Epithelial cell of esophagus (primary cell): ENCODE measurements around the gene ZCCHC24.

Source experiments
- DNase-seq: peaks from one replicate; pipeline ENCODE4 v3.0.0; 2010; ENCODE audit warnings: low read depth
- H3K4me3 ChIP-seq: 2 replicates; pipeline ENCODE4 v1.5.1; 2011; ENCODE audit warnings: mild to moderate bottlenecking, low read length, control low read depth
- TF ChIP-seq, protein P1 (sequence below): IDR thresholded peaks from 2 replicates; pipeline ENCODE4 v1.5.1; 2011; ENCODE audit warnings: low read depth, mild to moderate bottlenecking, low read length, control low read depth, inconsistent platforms; ENCODE audit not compliant: insufficient read depth; ENCODE audit errors: missing control alignments

The ZCCHC24 gene

DNA sequence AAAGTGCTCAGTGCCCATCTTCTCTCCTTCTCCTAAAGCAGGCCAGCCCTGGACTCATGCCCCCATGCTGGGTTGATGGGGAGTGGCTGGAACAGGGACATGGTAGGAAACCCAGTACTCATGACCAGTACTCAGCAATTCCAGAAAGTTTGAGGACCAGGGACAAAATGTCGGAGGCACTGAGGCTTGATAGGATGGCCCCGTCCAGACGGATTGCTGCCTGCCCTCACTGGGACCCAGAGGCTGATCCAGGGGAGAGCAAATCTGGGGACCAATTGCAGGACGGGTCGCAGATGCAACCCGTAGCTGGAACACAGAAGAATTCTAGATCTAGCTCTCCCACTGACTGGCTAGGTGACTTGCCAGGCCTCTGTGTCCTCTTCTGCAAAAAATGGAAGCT is 5.1 kb downstream of the ZCCHC24 start:
- no peak for DNase-seq
- TF ChIP-seq, protein P1, sequence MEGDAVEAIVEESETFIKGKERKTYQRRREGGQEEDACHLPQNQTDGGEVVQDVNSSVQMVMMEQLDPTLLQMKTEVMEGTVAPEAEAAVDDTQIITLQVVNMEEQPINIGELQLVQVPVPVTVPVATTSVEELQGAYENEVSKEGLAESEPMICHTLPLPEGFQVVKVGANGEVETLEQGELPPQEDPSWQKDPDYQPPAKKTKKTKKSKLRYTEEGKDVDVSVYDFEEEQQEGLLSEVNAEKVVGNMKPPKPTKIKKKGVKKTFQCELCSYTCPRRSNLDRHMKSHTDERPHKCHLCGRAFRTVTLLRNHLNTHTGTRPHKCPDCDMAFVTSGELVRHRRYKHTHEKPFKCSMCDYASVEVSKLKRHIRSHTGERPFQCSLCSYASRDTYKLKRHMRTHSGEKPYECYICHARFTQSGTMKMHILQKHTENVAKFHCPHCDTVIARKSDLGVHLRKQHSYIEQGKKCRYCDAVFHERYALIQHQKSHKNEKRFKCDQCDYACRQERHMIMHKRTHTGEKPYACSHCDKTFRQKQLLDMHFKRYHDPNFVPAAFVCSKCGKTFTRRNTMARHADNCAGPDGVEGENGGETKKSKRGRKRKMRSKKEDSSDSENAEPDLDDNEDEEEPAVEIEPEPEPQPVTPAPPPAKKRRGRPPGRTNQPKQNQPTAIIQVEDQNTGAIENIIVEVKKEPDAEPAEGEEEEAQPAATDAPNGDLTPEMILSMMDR = no peak
- H3K4me3 ChIP-seq = no peak overlapping the region

DNA sequence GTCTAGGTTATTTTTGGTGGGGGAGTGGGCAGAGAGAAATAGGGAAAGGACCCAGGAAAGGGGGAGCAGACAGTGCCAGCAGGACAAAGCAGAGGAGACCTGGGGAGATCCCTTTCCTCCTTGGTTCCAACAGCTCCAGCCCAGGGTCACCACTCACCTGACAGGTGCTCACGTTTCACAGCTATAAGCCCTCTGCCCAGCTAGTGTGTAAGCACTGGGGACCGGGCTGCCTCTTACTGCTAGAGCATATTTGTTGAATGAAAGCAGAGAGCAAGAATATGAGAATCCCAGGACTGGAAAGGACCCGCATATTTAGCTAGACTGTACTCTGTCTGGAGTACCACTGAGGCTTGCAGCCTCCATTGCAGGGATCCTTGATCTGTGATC is 6.7 kb downstream of the ZCCHC24 start:
- DNase-seq = no peak
- TF ChIP-seq, protein P1 = no peak
- no peak overlapping the region for H3K4me3 ChIP-seq

DNA sequence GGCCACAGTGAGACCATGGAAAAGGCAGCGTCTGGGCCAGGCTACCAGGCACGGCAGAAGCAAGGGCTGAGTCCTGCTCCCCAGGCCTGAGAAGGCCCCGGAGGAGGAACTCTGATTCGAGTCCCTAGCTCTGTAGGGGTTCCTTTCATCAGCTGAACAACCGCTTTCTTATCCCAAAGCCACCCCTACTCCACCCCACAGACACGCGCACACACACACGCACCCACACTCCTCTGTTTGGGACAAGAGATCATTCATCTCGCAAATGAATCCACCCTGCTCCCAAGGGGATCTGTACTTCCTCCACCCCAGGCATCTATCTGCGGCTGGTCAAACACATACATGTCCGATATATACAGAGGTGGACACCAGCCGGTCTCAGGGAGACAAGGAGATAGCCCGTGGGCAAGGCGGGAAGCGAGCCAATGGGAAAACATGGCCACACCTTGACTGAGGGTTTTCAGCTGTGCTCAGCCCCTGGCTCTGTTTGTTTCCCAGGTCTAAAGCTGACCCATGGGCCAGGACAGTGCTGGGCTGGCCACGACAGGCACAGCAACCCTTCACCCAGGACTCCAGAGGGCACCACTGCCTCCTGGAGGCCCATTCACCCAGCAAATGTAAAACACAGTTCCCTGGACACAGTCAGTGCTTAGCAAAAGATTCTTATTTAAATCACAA is 7.3 kb downstream of the ZCCHC24 start:
- no peak for DNase-seq
- no peak overlapping the region for H3K4me3 ChIP-seq
- TF ChIP-seq, protein P1 = no peak

- peak; percentile 75 for DNase-seq
- TF ChIP-seq, protein P1 = no peak
- no peak overlapping the region for H3K4me3 ChIP-seq
Observed at GRCh38 chr10:79437111-79437814, 8.2 kb downstream of the ZCCHC24 start.

- no peak overlapping the region for H3K4me3 ChIP-seq
- TF ChIP-seq, protein P1 = no peak
- no peak for DNase-seq
Observed at GRCh38 chr10:79436850-79437103, 8.6 kb downstream of the ZCCHC24 start.

- DNase-seq = no peak
- TF ChIP-seq, protein P1 = no peak
Observed at GRCh38 chr10:79436066-79436849, 9.2 kb downstream of the ZCCHC24 start.

More at GRCh38 chr10:79436066-79436849, 9.2 kb downstream of the ZCCHC24 start:
- no peak overlapping the region for H3K4me3 ChIP-seq
